OCI-LY7 (cell line): ENCODE results near the gene SLC38A9. TPM values are rescaled to one million over a fixed set of nuclear protein-coding genes. Genes with fewer than 3 reads are reported as not detected.

ENCODE experiments used
- BruUV-seq: library from RNA; stranded (reverse); fragments of 400-500 nt; replicated peaks from 2 replicates; lab custom pipeline; 2021; lab: Mats Ljungman, UMichigan
- CTCF ChIA-PET: fragments of 300-600 bp; sonication (Branson Sonifier 250); formaldehyde crosslinking; loops from one replicate; lab custom pipeline; 2022; ENCODE audit warnings: antibody characterized with exemption; ENCODE audit not compliant: unreplicated experiment; lab: Charles Lee
- POLR2A ChIA-PET: fragments of 300-600 bp; sonication (Branson Sonifier 250); formaldehyde crosslinking; loops from one replicate; lab custom pipeline; 2022; ENCODE audit warnings: antibody characterized with exemption; lab: Charles Lee
- DNase-seq: peaks from one replicate; pipeline ENCODE4 v3.0.0-alpha.2; 2015; ENCODE audit warnings: low spot score
- H2AFZ ChIP-seq: fragments of 200-600 bp; sonication (generic), shearing (Covaris generic); 2 replicates; pipeline ENCODE4 v1.6.1; 2014; ENCODE audit warnings: mild to moderate bottlenecking, antibody characterized with exemption, low read length, moderate library complexity
- H3K27ac ChIP-seq: fragments of 200-600 bp; sonication (generic); 2 replicates; pipeline ENCODE4 v1.5.1; 2014; ENCODE audit warnings: mixed run types, low read depth, mild to moderate bottlenecking, moderate library complexity, low read length, inconsistent platforms; ENCODE audit not compliant: poor library complexity, severe bottlenecking
- H3K36me3 ChIP-seq: fragments of 200-600 bp; sonication (generic); 2 replicates; pipeline ENCODE4 v1.6.1; 2014; ENCODE audit warnings: mild to moderate bottlenecking, antibody characterized with exemption, low read length, moderate library complexity, mixed read lengths; ENCODE audit not compliant: insufficient read depth
- H3K4me1 ChIP-seq: fragments of 200-600 bp; sonication (generic); 2 replicates; pipeline ENCODE4 v1.5.1; 2014; ENCODE audit warnings: mild to moderate bottlenecking, low read length; ENCODE audit not compliant: insufficient read depth, poor library complexity, severe bottlenecking
- H3K4me2 ChIP-seq: fragments of 200-600 bp; sonication (generic); 2 replicates; pipeline ENCODE4 v1.6.1; 2014; ENCODE audit warnings: mild to moderate bottlenecking, low read length
- H3K4me3 ChIP-seq: fragments of 200-600 bp; sonication (generic); 2 replicates; pipeline ENCODE4 v1.5.1; 2014; ENCODE audit warnings: mild to moderate bottlenecking, low read depth, low read length; ENCODE audit not compliant: poor library complexity, severe bottlenecking
- H3K79me2 ChIP-seq: fragments of 200-600 bp; sonication (generic); 2 replicates; pipeline ENCODE4 v1.6.1; 2016; ENCODE audit warnings: low read depth, mild to moderate bottlenecking, low read length, moderate library complexity, mixed read lengths; ENCODE audit not compliant: insufficient read depth
- H3K9me2 ChIP-seq: fragments of 200-600 bp; sonication (generic); 2 replicates; pipeline ENCODE4 v1.6.1; 2016; ENCODE audit warnings: mild to moderate bottlenecking, low read length, mixed read lengths; ENCODE audit not compliant: insufficient read depth
- H3K9me3 ChIP-seq: fragments of 200-600 bp; sonication (generic); 2 replicates; pipeline ENCODE4 v1.6.1; 2014; ENCODE audit warnings: mild to moderate bottlenecking, mixed run types, low read length, mixed read lengths
- H4K20me1 ChIP-seq: fragments of 200-600 bp; sonication (generic); 2 replicates; pipeline ENCODE4 v1.6.1; 2014; ENCODE audit warnings: mild to moderate bottlenecking, antibody characterized with exemption, low read length, moderate library complexity, mixed read lengths; ENCODE audit not compliant: insufficient read depth
- EZH2phosphoT487 ChIP-seq: fragments of 200-600 bp; sonication (generic); IDR thresholded peaks from 2 replicates; pipeline ENCODE4 v1.6.1; 2018; ENCODE audit warnings: low read depth, borderline replicate concordance, mild to moderate bottlenecking, mixed run types, antibody characterized with exemption, low read length, moderate library complexity, mixed read lengths
- intact Hi-C: fragments of 100-400 bp; cut with micrococcal nuclease; formaldehyde crosslinking; loops from one replicate; pipeline ENCODE4 v1.10.0; 2022; ENCODE audit not compliant: unreplicated experiment
- total RNA-seq, 2 experiments: library from RNA; depleted of rRNA in 1 of 2; stranded (reverse); fragments of >200 nt in 1 of 2; shearing (Covaris generic) in 1 of 2; gene quantifications; 2 replicates each; pipeline ENCODE4 v1.2.3, GENCODE V29; 2014 to 2022
- TF ChIP-seq, protein P1 (sequence below): fragments of 200-600 bp; sonication (generic); conservative IDR thresholded peaks from 2 replicates; pipeline ENCODE4 v1.5.1; 2014; ENCODE audit warnings: mild to moderate bottlenecking, antibody characterized with exemption, low read length, moderate library complexity, mixed read lengths

SLC38A9 gene
- total RNA-seq, 2 experiments from 2014 or later, result 20.1 to 27.7 TPM

DNA sequence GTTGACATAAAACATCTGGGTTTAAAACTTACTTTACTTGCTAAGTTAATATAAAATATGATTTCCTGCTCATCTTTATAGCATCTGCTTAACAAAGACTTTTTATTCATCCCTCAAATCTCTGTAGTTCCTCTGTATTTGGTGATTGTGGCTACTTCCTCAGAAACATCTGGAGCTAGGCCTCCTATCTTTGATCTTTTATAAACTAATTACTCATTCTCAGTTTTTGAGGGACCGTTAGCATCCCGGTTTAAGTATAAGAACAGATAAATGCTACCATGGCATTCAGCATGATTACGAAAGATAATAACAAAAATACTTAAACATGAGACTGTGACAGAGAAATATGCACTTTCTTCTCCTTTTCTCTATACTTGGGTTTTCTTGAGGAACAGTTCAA is 85.3 kb downstream of the SLC38A9 start:
- peaks cover 4% of the 10 kb centered on the region; the same call in 1 of the 2 replicates for H3K9me2 ChIP-seq
- H4K20me1 ChIP-seq, result no peaks in the 10 kb centered on the region
- no peak overlapping the region for H2AFZ ChIP-seq
- no peak overlapping the region for H3K4me3 ChIP-seq
- no peaks in the 10 kb centered on the region for H3K79me2 ChIP-seq
- H3K9me3 ChIP-seq, result no peaks in the 10 kb centered on the region
- ChIA-PET CTCF (no interaction called here), POLR2A (no interaction called here)
- no peak overlapping the region for H3K27ac ChIP-seq
- no peaks in the 10 kb centered on the region for H3K4me1 ChIP-seq
- H3K4me2 ChIP-seq, result no peak overlapping the region
- intact Hi-C loops, result no loop called here
- no peak for DNase-seq
- no peak for TF ChIP-seq EZH2phosphoT487
- TF ChIP-seq, protein P1, sequence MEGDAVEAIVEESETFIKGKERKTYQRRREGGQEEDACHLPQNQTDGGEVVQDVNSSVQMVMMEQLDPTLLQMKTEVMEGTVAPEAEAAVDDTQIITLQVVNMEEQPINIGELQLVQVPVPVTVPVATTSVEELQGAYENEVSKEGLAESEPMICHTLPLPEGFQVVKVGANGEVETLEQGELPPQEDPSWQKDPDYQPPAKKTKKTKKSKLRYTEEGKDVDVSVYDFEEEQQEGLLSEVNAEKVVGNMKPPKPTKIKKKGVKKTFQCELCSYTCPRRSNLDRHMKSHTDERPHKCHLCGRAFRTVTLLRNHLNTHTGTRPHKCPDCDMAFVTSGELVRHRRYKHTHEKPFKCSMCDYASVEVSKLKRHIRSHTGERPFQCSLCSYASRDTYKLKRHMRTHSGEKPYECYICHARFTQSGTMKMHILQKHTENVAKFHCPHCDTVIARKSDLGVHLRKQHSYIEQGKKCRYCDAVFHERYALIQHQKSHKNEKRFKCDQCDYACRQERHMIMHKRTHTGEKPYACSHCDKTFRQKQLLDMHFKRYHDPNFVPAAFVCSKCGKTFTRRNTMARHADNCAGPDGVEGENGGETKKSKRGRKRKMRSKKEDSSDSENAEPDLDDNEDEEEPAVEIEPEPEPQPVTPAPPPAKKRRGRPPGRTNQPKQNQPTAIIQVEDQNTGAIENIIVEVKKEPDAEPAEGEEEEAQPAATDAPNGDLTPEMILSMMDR, result no peak
- BruUV-seq, result no TSS peak
- H3K36me3 ChIP-seq, result no peaks in the 10 kb centered on the region

DNA sequence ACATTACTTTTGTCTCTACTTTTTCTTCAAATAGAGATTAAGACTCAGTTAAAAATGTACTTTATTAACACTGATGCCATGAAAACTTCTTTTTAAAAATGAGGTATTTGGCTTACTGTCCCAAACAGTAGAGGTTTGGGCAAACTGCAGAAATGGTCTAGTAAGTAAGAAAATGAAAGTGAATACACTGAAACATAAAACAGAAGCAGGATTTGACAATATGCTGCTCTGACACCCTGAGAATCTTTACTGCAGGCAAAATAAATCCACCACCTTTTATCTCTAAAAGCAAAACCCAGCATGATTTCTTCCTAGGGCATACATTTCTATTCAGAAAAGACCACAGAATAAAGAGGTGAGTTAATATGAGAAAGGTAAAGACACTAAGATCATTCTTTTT is 86.2 kb downstream of the SLC38A9 start:
- TF ChIP-seq, protein P1, result no peak
- no peak for TF ChIP-seq EZH2phosphoT487
- peaks cover 4% of the 10 kb centered on the region; the same call in 1 of the 2 replicates for H3K9me2 ChIP-seq
- no peaks in the 10 kb centered on the region for H3K36me3 ChIP-seq
- H3K27ac ChIP-seq, result no peak overlapping the region
- no peak overlapping the region for H2AFZ ChIP-seq
- intact Hi-C loops, result no loop called here
- POLR2A ChIA-PET, result no interaction called here
- H3K79me2 ChIP-seq, result no peaks in the 10 kb centered on the region
- no peak overlapping the region for H3K4me2 ChIP-seq
- CTCF ChIA-PET, result no interaction called here
- no peak for DNase-seq
- no peaks in the 10 kb centered on the region for H3K4me1 ChIP-seq
- no peaks in the 10 kb centered on the region for H4K20me1 ChIP-seq
- H3K9me3 ChIP-seq, result no peaks in the 10 kb centered on the region
- BruUV-seq, result no TSS peak
- no peak overlapping the region for H3K4me3 ChIP-seq

DNA sequence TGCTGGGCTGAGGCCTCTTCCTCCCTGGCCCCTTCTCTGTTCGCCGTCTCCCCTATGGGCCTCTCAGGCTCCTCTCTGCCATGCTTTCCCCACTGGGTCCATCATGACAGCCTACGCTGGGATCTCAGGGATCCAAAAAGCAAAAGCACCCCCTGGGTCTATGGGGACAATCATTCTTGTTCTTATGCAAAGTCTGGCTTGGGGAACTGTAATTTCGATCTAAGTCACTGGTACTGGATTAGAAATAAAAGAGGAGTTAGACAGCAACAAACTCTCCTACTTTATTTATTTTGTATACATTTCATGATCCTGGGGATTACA is 86.6 kb downstream of the SLC38A9 start:
- peaks cover 4% of the 10 kb centered on the region; the same call in 1 of the 2 replicates for H3K9me2 ChIP-seq
- no peaks in the 10 kb centered on the region for H4K20me1 ChIP-seq
- H3K4me2 ChIP-seq, result no peak overlapping the region
- no TSS peak for BruUV-seq
- H3K9me3 ChIP-seq, result no peaks in the 10 kb centered on the region
- H3K4me3 ChIP-seq, result no peak overlapping the region
- no peak overlapping the region for H3K27ac ChIP-seq
- H2AFZ ChIP-seq, result no peak overlapping the region
- TF ChIP-seq EZH2phosphoT487, result no peak
- DNase-seq, result no peak
- no peaks in the 10 kb centered on the region for H3K79me2 ChIP-seq
- no peaks in the 10 kb centered on the region for H3K36me3 ChIP-seq
- intact Hi-C loops, result no loop called here
- ChIA-PET POLR2A (no interaction called here), CTCF (no interaction called here)
- no peaks in the 10 kb centered on the region for H3K4me1 ChIP-seq
